IPS-18c (cell line): ENCODE results near the gene RAB8A.
"Not testable (repeated sequence)": the region's sequence is repeated elsewhere in the genome, so short reads cannot be mapped to it uniquely, and the experiment has no call there.

Source experiments
- H3K4me3 ChIP-seq: 2 replicates; pipeline ENCODE4 v1.7.0; 2013; ENCODE audit warnings: low read depth, mild to moderate bottlenecking, low read length, moderate library complexity; ENCODE audit not compliant: insufficient read depth
- H3K9me3 ChIP-seq: one replicate; pipeline ENCODE4 v1.6.1; 2013; ENCODE audit warnings: mild to moderate bottlenecking, low read length, moderate library complexity; ENCODE audit not compliant: control insufficient read depth, insufficient read depth

Gene RAB8A

DNA sequence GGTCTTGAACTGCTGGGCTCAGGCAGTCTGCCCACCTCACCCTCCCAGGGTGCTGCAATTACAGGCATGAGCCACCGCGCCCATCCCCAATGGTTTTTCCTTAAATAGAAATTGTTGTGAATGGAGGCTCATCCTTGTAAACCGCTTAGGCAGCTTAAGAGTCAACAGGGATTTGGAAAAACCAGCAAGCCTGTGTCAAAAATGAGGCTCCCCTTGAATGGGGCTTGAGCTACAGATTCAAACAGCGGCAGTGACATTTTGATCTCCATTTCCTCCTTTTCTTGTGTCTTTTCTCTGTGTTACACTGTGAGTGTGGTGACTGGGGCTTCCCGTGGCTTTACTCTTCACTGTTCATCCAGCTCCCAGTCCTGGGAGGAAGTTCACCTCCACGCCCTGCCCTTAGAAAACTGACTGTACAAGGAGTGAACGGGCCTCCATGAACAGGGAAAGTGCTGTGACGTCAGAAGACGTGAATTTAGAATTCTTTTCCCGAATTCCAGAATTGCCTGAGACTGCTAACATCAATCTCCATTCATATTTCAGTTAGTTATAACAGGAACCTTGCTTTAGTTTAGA, 15.3 kb upstream of the RAB8A start:
- no peaks in the 10 kb centered on the region for H3K9me3 ChIP-seq
- H3K4me3 ChIP-seq, result no peak overlapping the region

DNA sequence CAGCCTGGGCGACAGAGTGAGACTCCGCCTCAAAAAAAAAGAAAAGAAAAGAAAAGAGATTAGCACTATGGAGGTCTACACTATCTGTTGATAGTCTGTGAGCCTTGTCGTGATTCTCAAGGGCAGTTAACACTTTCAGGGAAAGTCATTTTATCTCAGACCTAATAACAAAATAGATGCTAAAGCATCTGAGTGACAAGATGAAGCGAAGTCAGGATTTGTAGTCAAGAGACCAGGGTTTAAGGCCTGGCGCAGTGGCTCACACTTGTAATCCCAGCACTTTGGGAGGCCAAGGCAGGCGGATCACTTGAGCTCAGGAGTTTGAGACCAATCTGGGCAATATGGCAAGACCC, 13.3 kb upstream of the RAB8A start:
- H3K9me3 ChIP-seq, result no peaks in the 10 kb centered on the region
- no peak overlapping the region for H3K4me3 ChIP-seq

DNA sequence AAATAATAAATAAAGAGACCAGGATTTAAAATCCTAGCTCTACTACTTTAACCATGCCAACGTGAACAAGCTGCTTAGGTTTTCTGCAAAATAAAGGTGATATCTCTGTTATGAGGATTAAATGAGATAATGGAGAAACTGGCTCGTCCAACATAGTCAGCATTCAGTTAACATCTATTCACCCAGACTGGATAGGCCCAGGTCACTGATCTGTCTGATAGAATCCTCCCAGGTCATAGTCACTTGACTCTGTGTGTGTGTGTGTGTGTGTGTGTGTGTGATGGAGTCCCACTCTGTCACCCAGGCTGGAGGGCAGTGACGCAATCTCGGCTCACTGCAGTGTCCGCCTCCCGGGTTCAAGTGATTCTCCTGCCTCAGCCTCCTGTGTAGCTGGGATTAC, 12.9 kb upstream of the RAB8A start:
- Histone ChIP-seq H3K4me3 (no peak overlapping the region), H3K9me3 (no peaks in the 10 kb centered on the region)

DNA sequence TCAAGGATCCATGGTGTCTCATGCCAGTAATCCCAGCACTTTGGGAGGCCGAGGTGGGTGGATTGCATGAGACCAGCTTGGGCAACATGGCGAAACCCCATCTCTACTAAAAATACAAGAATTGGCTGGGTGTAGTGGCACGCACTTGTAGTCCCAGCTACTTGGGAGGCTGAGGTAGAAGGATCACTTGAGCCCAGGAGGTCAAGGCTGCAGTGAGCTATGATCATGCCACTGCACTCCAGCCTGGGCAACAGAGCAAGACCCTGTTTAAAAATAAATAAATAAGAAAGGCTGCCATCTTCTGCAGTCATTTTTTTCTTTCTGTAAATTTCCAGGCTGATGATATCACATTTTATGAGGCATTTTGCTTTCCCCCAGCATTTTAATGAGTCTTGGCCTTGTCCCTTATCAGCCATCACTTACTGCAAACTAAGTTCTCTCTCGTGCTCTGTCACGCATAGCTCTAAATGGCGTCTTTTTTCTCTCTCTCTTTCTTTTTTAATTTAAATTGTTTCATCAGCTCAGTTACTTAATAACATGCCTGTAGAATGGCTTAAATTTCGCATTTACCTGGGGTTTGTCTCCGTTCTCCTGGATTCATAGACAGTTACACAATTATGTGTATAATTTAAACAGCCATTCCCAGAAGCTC, 12.2 kb upstream of the RAB8A start:
- not testable (repeated sequence) for H3K9me3 ChIP-seq, H3K4me3 ChIP-seq

DNA sequence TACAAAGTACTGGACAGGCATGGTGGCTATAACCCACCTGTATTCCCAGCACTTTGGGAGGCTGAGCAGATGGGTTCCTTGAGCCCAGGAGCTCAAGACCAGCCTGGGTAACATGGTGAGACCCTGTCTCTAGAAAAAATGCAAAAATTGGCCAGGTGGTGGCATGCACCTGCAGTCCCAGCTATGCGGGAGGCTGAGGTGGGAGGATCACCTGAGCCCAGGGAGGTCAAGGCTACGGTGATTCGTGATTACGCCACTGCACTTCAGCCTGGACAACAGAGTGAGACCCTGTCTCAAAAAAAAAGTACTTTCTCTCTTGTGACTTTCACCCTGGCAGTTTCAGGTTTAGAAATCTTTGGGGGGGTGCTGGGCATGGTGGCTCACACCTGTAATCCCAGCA, 11.2 kb upstream of the RAB8A start:
- H3K4me3 ChIP-seq, result no peak overlapping the region
- no peaks in the 10 kb centered on the region for H3K9me3 ChIP-seq

DNA sequence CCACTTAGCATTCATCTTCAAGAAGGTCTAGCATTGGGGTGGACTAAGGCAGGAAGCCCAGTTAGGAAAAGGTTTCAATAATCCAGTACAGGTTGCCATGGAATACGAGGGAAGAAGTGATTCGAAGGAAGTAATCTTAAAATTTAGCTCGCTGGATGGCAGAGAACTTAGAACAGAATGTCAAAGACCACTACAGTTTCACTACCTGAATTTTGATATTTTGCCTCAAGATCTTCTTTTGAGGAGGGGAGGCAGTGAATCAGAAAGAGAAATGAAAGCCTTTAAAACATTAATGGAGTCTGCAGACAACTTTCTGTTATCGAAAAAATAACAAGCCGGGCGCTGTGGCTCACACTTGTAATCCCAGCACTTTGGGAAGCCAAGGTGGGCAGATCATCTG, 7.0 kb upstream of the RAB8A start:
- Histone ChIP-seq H3K9me3 (no peaks in the 10 kb centered on the region), H3K4me3 (no peak overlapping the region)

DNA sequence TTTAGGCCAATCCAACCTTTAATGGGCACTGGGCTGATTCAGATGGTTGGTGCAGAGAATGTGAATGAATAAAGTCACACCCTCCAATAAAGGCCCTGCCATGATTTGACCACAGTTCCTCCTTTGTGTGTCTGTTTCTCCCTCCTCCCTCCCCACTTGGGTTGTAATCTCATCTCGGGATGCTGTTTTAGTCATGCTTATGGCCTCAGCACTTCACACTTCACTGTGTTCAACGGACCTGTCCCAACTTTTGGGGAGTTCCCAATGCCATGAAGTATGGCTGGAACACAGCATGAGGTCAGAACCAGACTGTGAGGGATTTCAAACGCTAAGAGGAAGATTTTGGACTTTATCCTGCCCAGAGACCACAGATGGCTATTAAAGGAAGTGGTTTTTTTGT, 5.6 kb upstream of the RAB8A start:
- H3K4me3 ChIP-seq, result no peak overlapping the region
- no peaks in the 10 kb centered on the region for H3K9me3 ChIP-seq

DNA sequence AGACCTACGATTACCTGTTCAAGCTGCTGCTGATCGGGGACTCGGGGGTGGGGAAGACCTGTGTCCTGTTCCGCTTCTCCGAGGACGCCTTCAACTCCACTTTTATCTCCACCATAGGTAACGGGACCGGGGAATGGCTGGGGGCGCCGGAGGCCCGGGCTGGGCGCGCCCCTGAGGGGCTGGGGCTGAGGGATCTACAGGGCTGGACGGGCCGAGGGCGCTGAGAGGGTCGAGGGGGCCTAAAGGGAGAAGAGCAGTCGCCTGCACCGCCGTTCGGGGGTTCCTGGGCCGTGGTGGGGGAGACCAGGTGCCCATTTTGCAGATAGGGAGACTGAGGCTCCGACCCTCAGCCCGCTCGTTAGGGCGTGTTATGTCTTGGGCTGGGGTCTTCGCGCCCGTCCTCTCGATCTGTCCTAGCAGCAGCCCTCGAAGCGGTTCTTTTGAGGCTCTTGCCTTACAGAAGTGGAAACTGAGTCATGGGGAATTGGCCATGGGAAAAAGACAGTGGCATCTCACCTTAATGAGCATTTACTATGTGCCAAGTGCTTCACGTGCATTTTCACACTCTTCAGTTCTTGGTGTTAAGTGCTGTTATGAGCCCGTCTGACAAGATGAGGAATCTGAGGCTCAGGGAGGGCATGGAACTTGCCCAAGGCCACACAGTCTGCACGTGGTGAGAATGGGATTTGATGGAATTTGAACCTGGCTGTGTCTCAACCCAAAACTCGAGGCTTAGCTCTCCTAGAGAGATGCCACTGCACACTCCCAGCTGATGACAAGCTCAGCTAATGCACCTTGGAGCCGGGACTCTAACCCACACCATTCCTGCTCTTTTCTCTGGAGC, 442 bp downstream of the RAB8A start:
- Histone ChIP-seq H3K4me3 (peak overlapping the region; percentile 90), H3K9me3 (no peaks in the 10 kb centered on the region)

DNA sequence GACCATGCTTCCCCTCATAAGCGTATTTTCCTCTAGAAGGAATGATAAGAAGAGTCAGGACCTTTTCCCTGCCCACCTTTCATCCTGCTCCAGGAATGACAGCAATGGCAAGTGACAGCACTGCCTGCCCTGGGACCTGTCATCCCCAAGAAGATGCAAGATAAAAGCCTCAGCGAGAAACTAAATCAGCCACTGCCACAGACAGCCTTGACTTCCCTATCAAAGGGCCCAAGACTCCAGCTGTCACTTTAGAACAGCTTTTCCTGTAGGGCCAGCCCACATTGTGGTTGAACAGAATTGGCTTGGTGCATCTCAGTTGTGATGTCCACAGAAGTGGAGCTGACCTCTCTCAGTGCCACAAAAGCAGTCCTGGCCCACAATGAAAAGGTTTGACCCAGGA, 1.1 kb downstream of the RAB8A start:
- Histone ChIP-seq H3K4me3 (peak overlapping the region; percentile 90), H3K9me3 (no peaks in the 10 kb centered on the region)

DNA sequence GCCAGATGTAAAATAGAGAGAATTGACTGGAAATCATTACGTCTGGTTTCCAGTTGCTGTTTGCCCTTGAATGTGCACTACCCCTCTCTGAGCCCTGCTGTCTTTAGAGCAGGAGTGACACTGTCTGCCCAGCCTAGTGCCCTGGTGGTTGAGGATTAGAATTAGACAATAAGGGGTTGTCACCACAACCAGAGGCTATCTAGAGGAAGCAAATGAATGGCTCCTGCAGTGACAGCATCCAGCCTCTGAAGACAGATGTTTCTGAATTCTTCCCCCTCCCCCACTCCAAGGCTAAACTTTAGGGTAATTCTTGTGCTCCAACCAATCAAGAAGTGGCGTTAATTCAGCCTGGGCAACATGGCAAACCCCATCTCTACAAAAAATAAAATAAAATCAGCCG, 2.0 kb downstream of the RAB8A start:
- Histone ChIP-seq H3K4me3 (no peak overlapping the region), H3K9me3 (no peaks in the 10 kb centered on the region)

DNA sequence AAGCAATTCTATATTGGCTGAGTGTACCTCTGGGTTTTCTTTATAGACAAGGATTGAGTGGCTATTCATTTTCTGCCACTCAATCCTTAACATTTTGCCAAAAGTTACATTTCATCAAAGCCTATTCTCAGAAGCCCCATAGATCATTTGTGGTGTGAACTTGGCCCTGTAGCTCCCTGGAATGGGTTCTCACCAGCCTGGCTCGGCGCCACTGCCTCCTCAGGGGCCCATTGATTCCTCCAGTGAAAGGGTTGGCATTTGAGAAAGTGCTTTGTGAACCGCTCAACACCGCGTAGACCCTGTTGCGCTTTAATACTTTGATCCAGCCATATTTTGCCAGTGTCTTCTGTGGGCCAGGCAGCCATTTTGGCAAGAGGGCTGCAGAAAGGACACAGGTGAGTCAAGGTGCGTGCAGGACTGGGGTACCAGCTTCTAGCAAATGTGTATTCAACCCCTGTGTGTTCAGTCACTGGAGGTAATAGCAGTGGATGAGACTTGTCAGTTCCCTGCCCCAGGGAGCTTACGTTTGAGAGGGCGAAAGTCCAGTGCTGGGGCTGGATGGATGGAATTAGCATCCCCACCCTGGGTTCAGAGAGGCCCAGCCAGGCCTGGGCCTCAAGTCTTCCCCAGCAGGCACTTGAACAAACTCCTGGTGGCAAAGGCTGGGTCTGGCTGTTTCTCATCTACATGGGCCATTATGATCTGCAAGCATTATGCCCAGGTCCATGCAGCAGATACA, 3.8 kb downstream of the RAB8A start:
- no peak overlapping the region for H3K4me3 ChIP-seq
- H3K9me3 ChIP-seq, result no peaks in the 10 kb centered on the region

DNA sequence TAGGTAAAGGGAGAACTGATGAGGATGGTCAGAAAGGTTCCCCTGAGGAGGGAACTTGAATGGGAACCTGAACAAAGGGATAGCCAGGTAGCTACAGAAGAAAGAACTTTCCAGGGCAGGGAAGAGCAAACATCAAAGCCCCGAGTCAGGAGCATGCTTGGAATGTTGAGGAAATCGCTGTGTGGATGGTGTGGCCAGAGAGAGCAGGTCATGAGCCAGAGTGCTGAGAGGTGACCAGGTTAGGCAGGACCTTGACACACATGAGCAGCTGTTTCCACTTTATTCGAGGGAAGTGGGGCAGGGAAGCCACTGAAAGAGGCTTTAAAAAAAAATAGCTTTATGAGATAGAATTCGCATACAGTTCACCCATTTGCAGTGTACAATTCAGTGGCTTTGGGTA, 4.4 kb downstream of the RAB8A start:
- Histone ChIP-seq H3K9me3 (no peaks in the 10 kb centered on the region), H3K4me3 (no peak overlapping the region)

DNA sequence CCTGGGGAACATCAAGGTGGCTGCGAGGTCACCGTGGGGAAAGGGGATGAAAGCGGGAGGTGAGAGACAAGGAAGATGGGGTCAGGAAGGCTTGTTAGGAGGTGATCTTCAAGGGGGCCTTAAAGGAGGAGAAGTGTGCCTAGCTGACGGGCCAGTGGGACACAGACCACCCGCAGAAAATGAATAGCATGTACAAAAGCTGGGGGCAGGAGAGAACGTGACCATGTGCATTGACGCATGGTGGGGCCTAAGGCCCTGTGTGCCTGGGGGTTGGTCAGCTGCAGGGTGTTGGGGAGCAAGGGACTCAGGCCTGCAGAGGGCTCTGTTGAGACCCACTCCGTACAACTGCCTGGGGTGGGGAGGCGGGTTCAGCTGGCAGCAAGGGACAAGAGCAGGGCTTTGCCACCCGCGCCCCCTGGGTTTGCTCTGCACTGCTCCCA, 5.9 kb downstream of the RAB8A start:
- no peak overlapping the region for H3K4me3 ChIP-seq

DNA sequence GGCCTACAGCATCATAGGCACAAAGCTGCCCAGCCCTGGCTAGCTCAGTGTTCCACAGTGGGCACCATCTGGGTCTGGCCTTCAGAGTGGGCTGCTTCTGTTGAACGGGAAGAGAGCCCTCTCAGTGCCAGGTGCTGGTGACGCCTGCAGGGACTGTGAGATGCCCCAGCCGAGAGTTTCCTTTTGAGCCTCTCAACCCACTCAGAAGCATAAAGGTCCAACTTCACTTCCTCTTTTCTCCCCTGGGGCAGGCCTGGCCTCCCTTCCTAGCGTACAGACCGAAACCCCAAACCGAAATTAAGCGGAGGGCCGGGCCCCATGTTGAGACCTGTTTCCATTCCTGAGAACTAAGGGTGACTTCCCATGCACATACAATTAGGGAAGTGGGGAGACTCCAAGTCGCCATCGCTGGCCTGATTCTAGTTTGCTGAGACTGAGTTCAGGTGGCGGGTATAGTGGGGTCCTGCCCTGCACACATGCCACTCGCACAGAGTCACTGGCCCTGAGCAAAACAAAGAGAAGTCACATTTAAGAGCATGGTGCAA, 6.9 kb downstream of the RAB8A start:
- no peak overlapping the region for H3K4me3 ChIP-seq
- no peaks in the 10 kb centered on the region for H3K9me3 ChIP-seq

More for the DNA sequence above, 5.9 kb downstream of the RAB8A start:
- H3K9me3 ChIP-seq, result no peaks in the 10 kb centered on the region

DNA sequence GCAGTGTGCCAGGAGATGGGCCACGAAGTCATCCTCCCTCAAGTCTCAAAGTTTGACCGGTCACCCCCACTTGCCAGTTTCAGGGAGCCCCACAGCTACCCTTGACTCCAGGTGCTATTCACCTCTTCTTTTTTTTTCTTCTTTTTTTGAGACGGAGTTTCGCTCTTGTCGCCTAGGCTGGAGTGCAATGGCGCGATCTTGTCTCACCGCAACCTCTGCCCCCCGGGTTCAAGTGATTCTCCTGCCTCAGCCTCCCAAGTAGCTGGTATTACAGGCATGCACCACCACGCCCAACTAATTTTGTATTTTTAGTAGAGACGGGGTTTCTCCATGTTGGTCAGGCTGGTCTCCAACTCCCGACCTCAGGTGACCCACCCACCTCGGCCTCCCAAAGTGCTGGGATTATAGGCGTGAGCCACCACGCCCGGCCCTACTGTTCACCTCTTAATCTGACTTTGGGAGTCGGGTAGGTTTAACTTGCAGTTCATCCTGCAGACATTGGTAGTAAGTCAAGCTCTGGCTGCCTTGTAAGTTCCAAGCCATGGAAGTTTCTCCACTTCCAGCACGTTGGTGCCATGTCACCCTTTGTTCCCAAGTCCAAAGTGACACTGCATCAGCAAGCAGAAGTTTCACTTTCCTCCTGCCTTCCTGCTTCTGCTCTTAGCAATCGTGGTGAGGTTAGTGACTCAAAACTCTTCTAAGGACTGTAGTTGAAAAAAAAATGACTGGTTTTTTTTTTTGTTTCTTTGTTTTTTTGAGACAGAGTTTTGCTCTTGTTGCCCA, 7.6 kb downstream of the RAB8A start:
- H3K4me3 ChIP-seq, H3K9me3 ChIP-seq: not testable (repeated sequence)

DNA sequence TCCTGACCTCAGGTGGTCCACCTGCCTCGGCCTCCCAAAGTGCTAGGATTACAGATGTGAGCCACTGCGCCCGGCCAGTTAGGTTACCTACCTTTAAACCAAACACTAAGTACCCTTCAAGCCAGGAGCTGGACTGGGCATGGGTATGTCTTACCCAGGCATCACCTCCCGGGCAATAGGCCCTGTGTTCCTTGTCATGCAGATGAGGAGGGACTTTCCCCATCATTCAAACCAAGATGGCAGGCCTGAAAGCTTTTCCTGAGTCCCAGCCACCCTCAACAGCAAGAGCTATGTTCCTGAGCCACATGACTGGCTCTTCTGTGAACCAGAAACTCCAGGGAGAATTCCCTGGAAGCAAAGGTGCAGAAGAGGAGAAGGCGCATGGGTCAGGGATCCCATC, 9.5 kb downstream of the RAB8A start:
- Histone ChIP-seq H3K4me3 (no peak overlapping the region), H3K9me3 (no peaks in the 10 kb centered on the region)

DNA sequence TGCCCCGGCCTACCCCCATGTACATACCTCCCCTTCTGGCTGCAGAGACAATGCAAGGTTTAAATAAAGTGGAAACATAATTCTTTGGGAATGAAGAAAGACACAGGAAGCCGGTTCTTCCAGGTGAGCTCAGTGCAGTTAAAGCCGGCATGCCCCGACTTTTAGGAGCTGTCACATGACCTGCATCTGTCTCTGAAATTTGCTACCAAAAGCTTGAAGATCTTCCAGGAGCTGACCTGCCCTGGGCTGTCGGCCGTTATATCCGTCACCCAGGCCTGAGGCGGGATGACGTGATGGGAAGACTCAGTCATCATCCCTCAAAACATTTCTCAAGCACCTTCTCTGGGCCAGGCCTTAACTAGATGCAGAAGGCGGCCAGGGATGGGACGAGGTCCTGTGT, 10.3 kb downstream of the RAB8A start:
- H3K4me3 ChIP-seq, result no peak overlapping the region

More for the DNA sequence above, 10.3 kb downstream of the RAB8A start:
- H3K9me3 ChIP-seq, result no peaks in the 10 kb centered on the region
